Muscle layer of duodenum (tissue), 2 donors: ENCODE results near the gene VPS13D.
A peak's percentile ranks its signal among the peaks of the same experiment; 100 is the strongest.

Experiments used
- H3K27ac ChIP-seq: one replicate; pipeline ENCODE4 v1.7.0; 2013; ENCODE audit warnings: mild to moderate bottlenecking, low read length
- H3K27me3 ChIP-seq: one replicate; pipeline ENCODE4 v1.7.0; 2013; ENCODE audit warnings: low read depth, mild to moderate bottlenecking, control low read depth, low read length
- H3K36me3 ChIP-seq, 2 donors: one replicate each; pipeline ENCODE4 v1.7.0; 2013; ENCODE audit warnings: low read length in 2 of 2, control low read depth in 1 of 2, mild to moderate bottlenecking in 1 of 2; ENCODE audit not compliant: insufficient read depth in 2 of 2, control insufficient read depth in 1 of 2
- H3K4me1 ChIP-seq, 2 donors: one replicate each; pipeline ENCODE4 v1.7.0; 2013; ENCODE audit warnings: low read length in 2 of 2, mild to moderate bottlenecking in 2 of 2, control low read depth in 1 of 2, moderate library complexity in 1 of 2; ENCODE audit not compliant: insufficient read depth in 2 of 2, control insufficient read depth in 1 of 2
- H3K4me3 ChIP-seq, 2 donors: one replicate each; pipeline ENCODE4 v1.7.0; 2013; ENCODE audit warnings: low read length in 2 of 2, low read depth in 1 of 2, mild to moderate bottlenecking in 1 of 2
- H3K9me3 ChIP-seq, 2 donors: one replicate each; pipeline ENCODE4 v1.7.0; 2013; ENCODE audit warnings: low read length in 2 of 2, control low read depth in 1 of 2, mild to moderate bottlenecking in 1 of 2; ENCODE audit not compliant: control insufficient read depth in 1 of 2
- donor health status: healthy.

VPS13D gene

GRCh38 chr1:12477314-12477713 lies 247.5 kb downstream of the VPS13D start:
- H3K27me3 ChIP-seq, result no peaks in the 10 kb centered on the region
- H3K9me3 ChIP-seq, result no peaks in the 10 kb centered on the region
- H3K4me3 ChIP-seq, result no peak overlapping the region
- peak overlapping the region; percentile 87 for H3K27ac ChIP-seq
- no peaks in the 10 kb centered on the region for H3K36me3 ChIP-seq
- H3K4me1 ChIP-seq, result peaks cover 56 to 66% of the 10 kb centered on the region in 2 donors

DNA sequence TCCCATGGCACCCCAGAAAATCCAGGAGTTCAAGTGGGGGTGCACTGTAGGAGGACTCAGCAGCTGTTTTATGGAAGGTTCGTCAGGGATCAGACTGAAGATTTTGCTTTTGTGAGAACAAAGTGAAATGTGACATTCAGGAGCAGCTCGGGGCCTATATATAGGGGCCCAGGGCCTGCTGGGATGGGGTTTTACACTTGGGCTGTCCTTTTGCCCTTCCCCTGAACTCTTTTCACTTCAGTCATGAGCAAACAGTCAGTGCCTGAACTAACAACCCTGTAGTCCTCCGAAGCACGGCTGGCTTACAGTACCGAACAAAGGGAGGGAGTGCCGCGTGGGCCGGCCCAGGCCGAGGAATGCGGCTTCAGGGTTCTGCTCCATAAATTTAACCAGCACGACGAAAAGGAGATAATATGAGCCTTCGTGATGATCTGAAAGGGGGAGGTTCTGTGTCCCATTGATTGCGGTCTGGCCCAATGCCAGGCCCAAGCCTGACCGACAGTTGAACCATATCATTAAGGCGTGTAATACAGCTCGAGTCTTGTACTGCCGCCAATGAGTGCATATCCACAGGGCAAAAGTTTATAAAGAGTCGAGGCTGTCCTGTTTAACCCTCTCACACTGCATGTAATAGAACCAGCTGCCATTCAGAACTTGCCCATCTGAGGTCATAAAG lies 248.2 kb downstream of the VPS13D start:
- Histone ChIP-seq H3K9me3 (no peaks in the 10 kb centered on the region), H3K36me3 (no peaks in the 10 kb centered on the region), H3K27ac (peak overlapping the region; percentile 87), H3K27me3 (no peaks in the 10 kb centered on the region), H3K4me3 (peak overlapping the region in 1 of 2 donors; percentile 40), H3K4me1 (peaks cover 56 to 66% of the 10 kb centered on the region in 2 donors)

DNA sequence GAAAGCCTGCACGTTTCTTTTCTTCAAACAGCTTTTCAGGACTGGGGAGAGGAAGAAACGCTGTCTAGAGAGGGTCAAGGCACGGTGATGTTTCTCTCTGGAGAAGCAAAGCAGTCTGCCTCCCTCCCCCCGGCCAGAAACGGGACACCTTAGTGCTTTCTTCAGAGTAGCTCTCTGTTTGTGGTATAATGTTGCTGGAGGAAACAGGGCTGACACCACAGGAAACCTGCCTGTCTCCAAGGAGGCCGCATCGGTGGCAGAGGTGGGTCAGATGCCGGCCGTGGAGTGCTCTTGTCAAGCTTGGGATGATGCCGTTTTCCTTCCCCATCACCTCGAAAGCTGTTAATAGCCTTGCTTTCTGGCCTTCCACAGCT lies 248.8 kb downstream of the VPS13D start:
- Histone ChIP-seq H3K36me3 (no peaks in the 10 kb centered on the region), H3K27ac (peak overlapping the region; percentile 87), H3K27me3 (no peaks in the 10 kb centered on the region), H3K4me3 (peak overlapping the region in 1 of 2 donors; percentile 40), H3K4me1 (peaks cover 53 to 66% of the 10 kb centered on the region in 2 donors), H3K9me3 (no peaks in the 10 kb centered on the region)

GRCh38 chr1:12479311-12479710 lies 249.5 kb downstream of the VPS13D start:
- Histone ChIP-seq H3K36me3 (no peaks in the 10 kb centered on the region), H3K27ac (peak overlapping the region; percentile 87), H3K27me3 (no peaks in the 10 kb centered on the region), H3K4me3 (no peak overlapping the region), H3K9me3 (no peaks in the 10 kb centered on the region), H3K4me1 (peaks cover 46 to 64% of the 10 kb centered on the region in 2 donors)

DNA sequence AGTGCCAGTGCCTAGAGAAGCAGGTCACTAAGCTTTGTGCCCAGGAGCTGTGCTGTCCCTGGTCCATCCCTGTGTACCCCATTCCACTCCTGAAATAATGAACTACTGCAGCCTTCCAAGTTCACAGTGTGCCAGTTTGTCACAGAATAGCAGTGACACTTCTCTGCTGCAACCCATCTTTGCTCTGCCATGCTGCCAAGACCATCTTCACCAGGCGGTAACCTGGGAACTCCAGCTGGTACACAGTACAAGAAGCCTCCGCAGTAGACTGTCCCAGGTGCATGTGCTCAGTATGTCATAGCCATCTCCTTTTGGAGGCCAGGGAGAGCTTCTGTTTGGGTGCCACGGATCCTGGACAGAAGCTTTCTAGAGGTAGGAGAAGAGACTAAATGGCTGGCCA lies 250.2 kb downstream of the VPS13D start:
- Histone ChIP-seq H3K27me3 (no peaks in the 10 kb centered on the region), H3K36me3 (no peaks in the 10 kb centered on the region), H3K4me3 (no peak overlapping the region), H3K9me3 (no peaks in the 10 kb centered on the region), H3K4me1 (peaks cover 40 to 60% of the 10 kb centered on the region in 2 donors), H3K27ac (peak overlapping the region; percentile 87)

- Histone ChIP-seq H3K9me3 (no peaks in the 10 kb centered on the region), H3K27ac (peak overlapping the region; percentile 87), H3K4me1 (peaks cover 42 to 52% of the 10 kb centered on the region in 2 donors), H3K36me3 (peaks cover 0 to 3% of the 10 kb centered on the region in 2 donors), H3K4me3 (no peak overlapping the region), H3K27me3 (no peaks in the 10 kb centered on the region)
These were observed 251.0 kb downstream of the VPS13D start for GRCh38 chr1:12480748-12481362.

- H3K9me3 ChIP-seq, result no peaks in the 10 kb centered on the region
- peaks cover 0 to 6% of the 10 kb centered on the region in 2 donors for H3K36me3 ChIP-seq
- no peaks in the 10 kb centered on the region for H3K27me3 ChIP-seq
- peaks cover 45 to 48% of the 10 kb centered on the region in 2 donors for H3K4me1 ChIP-seq
- no peak overlapping the region for H3K4me3 ChIP-seq
- H3K27ac ChIP-seq, result peak overlapping the region; percentile 87
These were observed 252.1 kb downstream of the VPS13D start for GRCh38 chr1:12481928-12482327.

- no peak overlapping the region for H3K4me3 ChIP-seq
- no peak overlapping the region for H3K27ac ChIP-seq
- no peaks in the 10 kb centered on the region for H3K9me3 ChIP-seq
- peaks cover 39% of the 10 kb centered on the region in 2 donors for H3K4me1 ChIP-seq
- no peaks in the 10 kb centered on the region for H3K27me3 ChIP-seq
- peaks cover 0 to 6% of the 10 kb centered on the region in 2 donors for H3K36me3 ChIP-seq
These were observed 253.2 kb downstream of the VPS13D start for GRCh38 chr1:12482988-12483387.

DNA sequence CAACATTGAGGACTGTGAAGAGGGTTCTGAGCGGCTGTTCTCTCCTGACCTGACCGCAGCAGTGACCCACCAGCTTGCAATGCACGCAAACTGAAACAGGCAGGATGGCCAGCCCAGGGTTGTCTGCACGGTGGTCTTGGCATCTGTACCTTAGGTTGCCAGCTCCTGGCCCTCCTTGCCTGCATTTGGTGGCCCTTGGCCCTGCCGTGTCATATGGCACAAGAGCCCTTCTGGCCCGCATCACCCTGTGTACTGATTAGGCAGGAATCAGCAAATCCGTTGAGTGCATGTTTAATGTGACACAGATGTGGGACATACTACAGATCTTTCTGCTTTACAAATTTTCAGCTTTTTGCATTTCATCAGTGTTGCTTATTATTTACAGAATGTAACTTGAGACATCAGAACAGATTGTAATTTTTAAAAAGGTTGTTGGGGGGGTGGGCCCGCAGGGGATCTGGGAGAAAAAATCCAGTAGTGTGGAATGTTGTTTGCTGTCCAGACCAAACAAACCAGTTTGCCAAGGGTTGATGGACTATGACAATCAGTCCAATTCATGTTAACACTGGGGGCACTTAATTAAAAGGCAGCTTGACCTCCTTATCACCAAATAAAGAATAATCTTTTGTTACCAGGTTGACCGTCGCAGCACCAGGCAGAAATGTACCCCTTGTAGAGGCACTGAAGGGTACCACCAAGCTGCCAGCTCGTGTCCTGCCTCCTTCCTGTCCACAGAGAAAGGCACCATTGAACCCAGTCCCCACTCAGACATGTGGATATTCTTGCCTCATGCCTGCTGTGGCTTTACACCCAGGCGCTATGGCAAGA lies 255.6 kb downstream of the VPS13D start:
- Histone ChIP-seq H3K4me3 (no peak overlapping the region), H3K4me1 (peaks cover 15 to 18% of the 10 kb centered on the region in 2 donors), H3K27me3 (no peaks in the 10 kb centered on the region), H3K9me3 (no peaks in the 10 kb centered on the region), H3K36me3 (peaks cover 4 to 6% of the 10 kb centered on the region in 2 donors), H3K27ac (no peak overlapping the region)

DNA sequence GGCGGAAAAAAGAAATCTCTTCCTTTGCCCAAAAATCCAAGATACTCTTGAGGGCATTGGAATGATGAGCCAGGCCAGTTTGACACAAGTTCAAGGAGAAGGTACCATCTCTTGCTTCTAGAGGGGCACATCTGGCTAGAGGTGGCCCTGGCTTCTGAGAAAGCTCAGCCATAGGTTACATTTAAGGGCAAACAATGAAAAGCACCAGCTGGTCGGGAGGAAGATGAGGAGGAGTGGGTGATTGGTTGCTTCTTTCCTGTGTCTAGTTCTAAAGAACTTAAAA lies 256.2 kb downstream of the VPS13D start:
- no peaks in the 10 kb centered on the region for H3K9me3 ChIP-seq
- no peak overlapping the region for H3K4me3 ChIP-seq
- H3K4me1 ChIP-seq, result peaks cover 9 to 18% of the 10 kb centered on the region in 2 donors
- H3K36me3 ChIP-seq, result peaks cover 6 to 7% of the 10 kb centered on the region in 2 donors
- no peak overlapping the region for H3K27ac ChIP-seq
- no peaks in the 10 kb centered on the region for H3K27me3 ChIP-seq

GRCh38 chr1:12486401-12487005 lies 256.7 kb downstream of the VPS13D start:
- Histone ChIP-seq H3K9me3 (no peaks in the 10 kb centered on the region), H3K4me1 (peaks cover 4 to 18% of the 10 kb centered on the region in 2 donors), H3K27ac (no peak overlapping the region), H3K4me3 (no peak overlapping the region), H3K27me3 (no peaks in the 10 kb centered on the region), H3K36me3 (peaks cover 6 to 7% of the 10 kb centered on the region in 2 donors)
